Measurements from ENCODE around the gene PAK6.

The PAK6 gene

GRCh38 chr15:40286061-40286532 is 47.2 kb downstream of the PAK6 start:
- CTCF ChIA-PET: interaction anchor here (0.9 to 11.5 kb wide), 10 partner anchors 9 to 68 kb away, joined by 3 to 82 read pairs (median 4); partner anchors contain the start of gene PLCB2
- POLR2A ChIA-PET: no interaction called here

GRCh38 chr15:40286794-40287193 is 47.9 kb downstream of the PAK6 start:
- DNase-seq (ENCODE audit: extremely low spot score): no peak
- POLR2A ChIA-PET: no interaction called here
- TF ChIP-seq CTCF (IDR thresholded peaks at IDR 0.05; ENCODE audit: control extremely low read depth, extremely low read depth, low read depth, missing control alignments): no peak
- CTCF ChIA-PET: interaction anchor here (1.1 to 11.5 kb wide), 8 partner anchors 8 to 135 kb away, joined by 3 to 82 read pairs (median 6); partner anchors contain the start of gene PLCB2

More at GRCh38 chr15:40286061-40286532, 47.2 kb downstream of the PAK6 start:
- no peak for DNase-seq (ENCODE audit: extremely low spot score)
- no peak for TF ChIP-seq CTCF (IDR thresholded peaks at IDR 0.05; ENCODE audit: control extremely low read depth, extremely low read depth, low read depth, missing control alignments)

- POLR2A ChIA-PET: no interaction called here
- CTCF ChIA-PET: interaction anchor here (1.1 to 11.5 kb wide), 6 partner anchors 8 to 134 kb away, joined by 5 to 82 read pairs (median 10); partner anchors contain the start of gene PLCB2
- no peak for DNase-seq (ENCODE audit: extremely low spot score)
- TF ChIP-seq CTCF (IDR thresholded peaks at IDR 0.05; ENCODE audit: control extremely low read depth, extremely low read depth, low read depth, missing control alignments): no peak
Observed at GRCh38 chr15:40287505-40287904, 48.6 kb downstream of the PAK6 start.

- TF ChIP-seq CTCF (IDR thresholded peaks at IDR 0.05; ENCODE audit: control extremely low read depth, extremely low read depth, low read depth, missing control alignments): no peak
- DNase-seq (ENCODE audit: extremely low spot score): no peak
- CTCF ChIA-PET: interaction anchor here (1.1 to 11.5 kb wide), 7 partner anchors 9 to 133 kb away, joined by 5 to 82 read pairs (median 10); partner anchors contain the start of gene PLCB2
- POLR2A ChIA-PET: no interaction called here
Observed at GRCh38 chr15:40287968-40288367, 49.1 kb downstream of the PAK6 start.

- POLR2A ChIA-PET: no interaction called here
- TF ChIP-seq CTCF (IDR thresholded peaks at IDR 0.05; ENCODE audit: control extremely low read depth, extremely low read depth, low read depth, missing control alignments): no peak
- no peak for DNase-seq (ENCODE audit: extremely low spot score)
- CTCF ChIA-PET: interaction anchor here (0.9 to 11.5 kb wide), 7 partner anchors 8 to 55 kb away, joined by 3 to 82 read pairs (median 10); partner anchors contain the start of gene PLCB2
Observed at GRCh38 chr15:40289140-40289775, 50.4 kb downstream of the PAK6 start.

- no peak for DNase-seq (ENCODE audit: extremely low spot score)
- POLR2A ChIA-PET: no interaction called here
- CTCF ChIA-PET: interaction anchor here (0.8 to 11.5 kb wide), 9 partner anchors 11 to 48 kb away, joined by 3 to 82 read pairs (median 7); partner anchors contain the start of genes INAFM2 and PLCB2
- no peak for TF ChIP-seq CTCF (IDR thresholded peaks at IDR 0.05; ENCODE audit: control extremely low read depth, extremely low read depth, low read depth, missing control alignments)
Observed at GRCh38 chr15:40290545-40290917, 51.7 kb downstream of the PAK6 start.
